KG1 (cell line): ENCODE measurements around the gene INPP4B.
"Not testable (repeated sequence)": the region's sequence is repeated elsewhere in the genome, so short reads cannot be mapped to it uniquely, and the experiment has no call there.

Experiments
- DNase-seq: peaks from one replicate; lab custom pipeline; 2025; lab: John Stamatoyannopoulos, UW

The INPP4B gene

DNA sequence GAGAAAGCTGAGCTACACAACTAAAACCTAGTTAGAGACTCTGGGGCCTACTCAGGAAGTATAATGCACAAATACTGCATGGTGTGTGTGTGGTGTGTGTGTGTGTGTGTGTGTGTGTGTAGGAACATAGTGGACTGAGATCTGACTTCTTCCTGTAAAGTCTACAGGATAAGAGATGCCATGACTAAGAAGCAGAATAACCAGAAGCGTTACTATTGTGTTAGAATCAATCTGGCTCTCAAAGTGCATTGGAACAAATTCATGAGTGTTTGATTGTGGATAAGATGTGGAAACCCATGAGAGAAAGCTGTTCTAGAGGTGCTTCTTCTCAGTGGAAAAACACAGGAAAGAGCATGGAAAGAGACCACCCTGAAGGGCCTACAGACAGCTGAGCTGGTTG lies 302.1 kb downstream of the INPP4B start:
- no peak for DNase-seq

- no peak for DNase-seq
Observed at GRCh38 chr4:142540483-142540804, 305.7 kb downstream of the INPP4B start.

GRCh38 chr4:142539796-142540482 lies 306.2 kb downstream of the INPP4B start:
- DNase-seq, result peak; percentile 20

DNA sequence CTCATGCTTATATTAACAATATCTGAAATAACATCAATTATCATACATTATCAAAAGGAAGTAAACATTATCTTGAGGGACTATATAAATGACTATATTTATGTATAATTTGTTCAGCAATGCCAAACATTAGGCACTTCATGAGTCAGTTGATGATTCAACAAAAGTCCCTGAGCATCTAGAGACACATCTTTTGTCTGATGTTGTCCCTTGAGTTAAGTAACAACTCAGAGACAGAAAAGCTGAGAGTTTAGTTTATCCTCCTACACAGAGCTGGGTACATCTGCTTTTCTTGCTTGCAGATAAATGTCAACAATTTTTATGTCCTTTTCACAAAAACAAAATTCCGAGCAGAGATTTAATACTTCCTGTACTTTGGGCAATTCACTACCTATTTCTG lies 311.1 kb downstream of the INPP4B start:
- DNase-seq, result no peak

DNA sequence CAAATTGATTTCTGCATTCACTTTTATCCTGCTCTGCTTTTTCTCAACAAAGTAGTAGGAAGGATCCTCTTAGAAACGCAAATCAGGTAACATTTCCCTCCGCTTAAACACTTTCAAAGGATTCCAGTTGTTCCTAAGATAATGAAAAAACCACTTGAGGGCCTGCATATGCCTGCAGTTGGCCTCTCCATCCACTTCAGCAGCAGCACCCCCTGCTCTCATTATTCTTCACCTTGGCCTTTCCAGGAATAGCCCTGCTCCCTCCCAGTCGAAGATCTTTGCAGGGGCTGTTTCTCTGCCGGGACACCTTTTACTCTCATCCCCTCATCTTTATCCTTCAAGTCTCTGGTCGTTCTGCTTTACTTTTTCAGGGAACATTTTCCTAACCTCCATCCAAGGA lies 314.0 kb downstream of the INPP4B start:
- no peak for DNase-seq

DNA sequence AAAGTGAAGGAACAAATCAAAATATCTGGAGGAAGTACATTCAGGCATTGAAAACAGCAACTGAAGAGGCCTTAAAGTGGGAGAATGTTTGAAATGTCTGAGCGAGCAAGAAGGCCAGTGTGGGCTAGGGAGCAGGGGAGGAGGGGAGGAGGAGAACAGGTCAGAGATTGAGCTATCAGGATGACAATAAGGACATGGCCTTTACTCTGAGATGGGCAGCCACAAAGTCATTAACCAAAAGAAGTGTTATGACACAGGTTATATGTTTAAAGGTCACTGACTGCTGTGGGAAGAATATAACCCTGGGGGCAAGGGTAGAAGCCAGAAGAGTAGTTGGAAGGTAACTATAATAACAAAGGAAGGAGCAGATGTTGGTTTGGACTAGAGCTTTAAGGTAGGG lies 315.4 kb downstream of the INPP4B start:
- DNase-seq, result no peak

- no peak for DNase-seq
Observed at GRCh38 chr4:142528433-142528832, 317.7 kb downstream of the INPP4B start.

GRCh38 chr4:142523111-142523510 lies 323.0 kb downstream of the INPP4B start:
- no peak for DNase-seq

GRCh38 chr4:142519342-142519741 lies 326.8 kb downstream of the INPP4B start:
- no peak for DNase-seq

DNA sequence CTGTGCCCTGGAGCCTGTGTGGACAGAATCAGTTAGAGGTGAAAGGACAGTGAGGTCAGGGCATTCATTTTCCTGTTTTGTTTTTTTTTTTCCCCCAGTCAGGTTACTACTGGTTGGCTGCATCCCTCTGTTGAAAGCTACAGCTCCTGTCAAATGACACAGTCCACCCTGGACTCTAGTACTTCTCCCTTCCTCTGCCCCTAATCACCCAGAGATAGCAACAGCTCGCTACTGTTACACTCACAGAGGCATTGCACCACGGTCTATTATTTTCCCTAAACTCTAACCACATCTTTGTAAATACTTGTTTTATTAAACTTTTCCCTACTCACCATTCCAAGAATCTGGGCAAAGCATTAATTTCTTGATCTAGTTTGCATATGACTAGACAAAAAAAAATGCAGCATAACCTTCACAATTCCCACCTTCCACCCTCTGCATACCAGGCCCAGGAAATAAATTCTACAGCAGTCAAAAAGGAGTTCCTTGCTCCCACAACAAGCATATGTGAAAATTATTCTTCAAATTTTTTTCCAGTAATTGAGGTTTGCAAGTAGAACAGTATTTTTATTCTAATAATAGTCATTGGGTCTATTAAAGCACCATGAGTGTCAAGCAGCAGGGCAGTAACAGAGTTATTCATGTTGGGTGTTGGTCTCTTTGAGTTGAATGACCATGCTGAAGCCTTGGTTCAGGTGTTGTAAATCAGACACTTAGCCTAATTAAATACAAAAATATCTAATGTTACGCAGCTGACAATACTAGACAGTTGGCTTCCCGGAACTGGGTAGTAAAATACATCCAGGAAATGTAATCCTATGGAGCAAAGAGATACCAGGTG lies 329.2 kb downstream of the INPP4B start:
- DNase-seq, result no peak

DNA sequence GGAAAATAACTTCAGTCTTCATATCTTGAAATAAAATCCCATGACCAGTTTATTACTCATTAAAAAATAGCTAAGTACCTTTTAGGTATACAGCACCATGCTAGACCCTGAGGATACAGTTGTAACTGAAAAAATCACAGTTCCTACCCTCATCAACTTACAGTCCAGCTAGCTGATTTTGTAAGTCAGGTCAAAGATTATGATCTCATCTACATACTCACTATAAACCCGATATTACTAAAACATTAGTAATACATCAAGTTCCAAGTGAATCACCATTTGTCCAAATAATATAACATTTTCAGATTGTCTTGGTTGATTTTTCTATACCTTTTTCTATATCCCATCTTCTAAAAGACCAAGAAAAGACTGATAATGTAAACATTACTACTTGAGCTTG lies 333.9 kb downstream of the INPP4B start:
- no peak for DNase-seq

- no peak for DNase-seq
Observed at GRCh38 chr4:142509881-142510280, 336.2 kb downstream of the INPP4B start.

DNA sequence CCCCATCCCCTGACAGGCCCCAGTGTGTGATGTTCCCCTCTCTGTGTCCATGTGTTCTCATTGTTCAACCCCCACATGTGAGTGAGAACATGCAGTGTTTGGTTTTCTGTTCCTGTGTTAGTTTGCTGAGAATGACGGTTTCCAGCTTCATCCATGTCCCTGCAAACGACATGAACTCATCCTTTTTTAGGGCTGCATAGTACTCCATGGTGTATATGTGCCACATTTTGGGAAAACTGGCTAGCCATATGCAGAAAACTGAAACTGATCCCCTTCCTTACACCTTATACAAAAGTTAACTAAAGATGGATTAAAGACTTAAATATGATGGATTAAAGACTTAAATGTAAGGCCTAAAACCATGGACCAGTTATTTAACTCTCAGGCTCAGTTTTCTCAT lies 336.7 kb downstream of the INPP4B start:
- not testable (repeated sequence) for DNase-seq

- DNase-seq, result no peak
Observed at GRCh38 chr4:142500966-142501365, 345.1 kb downstream of the INPP4B start.

GRCh38 chr4:142497606-142498005 lies 348.5 kb downstream of the INPP4B start:
- DNase-seq, result no peak

- DNase-seq, result no peak
Observed at GRCh38 chr4:142493255-142494110, 352.6 kb downstream of the INPP4B start.

- DNase-seq, result no peak
Observed at GRCh38 chr4:142485452-142485851, 360.6 kb downstream of the INPP4B start.

GRCh38 chr4:142480244-142480643 lies 365.9 kb downstream of the INPP4B start:
- no peak for DNase-seq

DNA sequence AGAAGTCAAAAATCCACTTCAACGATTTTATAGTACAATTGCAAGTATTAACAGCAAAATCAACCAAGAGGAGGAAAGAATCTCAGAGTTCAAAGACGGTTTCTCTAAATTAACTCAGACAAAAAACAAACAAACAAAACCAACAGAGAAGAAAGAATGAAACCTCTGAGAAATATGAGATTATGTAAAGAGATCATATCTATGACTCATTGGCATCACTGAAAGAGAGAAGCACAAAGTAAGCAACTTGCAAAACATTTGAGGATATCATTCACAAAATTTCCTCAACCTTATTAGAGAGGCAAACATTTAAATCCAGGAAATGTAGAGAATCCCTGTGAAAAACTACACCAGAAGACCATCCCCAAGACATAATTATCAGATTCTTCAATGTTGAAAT lies 370.4 kb downstream of the INPP4B start:
- DNase-seq, result no peak

- DNase-seq, result no peak
Observed at GRCh38 chr4:142474398-142475087, 371.6 kb downstream of the INPP4B start.

DNA sequence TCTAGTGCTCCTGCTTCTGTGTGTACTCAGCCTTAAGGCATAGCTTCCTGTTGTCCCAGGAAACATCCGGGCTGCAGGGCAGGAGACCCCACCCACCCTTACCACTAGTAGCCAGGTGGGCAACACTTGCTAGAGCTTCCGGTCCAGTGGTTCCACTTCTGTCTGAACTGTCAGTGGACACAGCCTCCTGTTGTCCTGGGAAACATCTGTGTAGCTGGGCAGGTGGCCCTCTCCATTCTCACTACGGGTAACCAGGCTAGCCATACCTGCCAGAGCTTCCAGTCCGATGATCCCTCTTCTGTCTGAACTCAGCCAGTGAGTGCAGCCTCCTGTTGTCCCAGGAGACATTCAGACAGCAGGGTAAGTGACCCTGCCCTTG lies 372.2 kb downstream of the INPP4B start:
- DNase-seq, result no peak
